ENCODE measurements around the gene ZMYND19. TPM values are rescaled to one million over a fixed set of nuclear protein-coding genes. Genes with fewer than 3 reads are reported as not detected.

Gene ZMYND19
- total and polyA plus RNA-seq, 2 of the 8 experiments (the other 6 are each of a cell fraction or from before 2014, with no cell fraction given) = 42.4 to 58.7 TPM

- H2BK20ac ChIP-seq (ENCODE audit: low read length) = no peak overlapping the region
- no peak for DNase-seq (ENCODE audit: low read depth in 1 of 2, low spot score in 2 of 2)
- H3K27me3 ChIP-seq (replicated peaks in 1 of 4; ENCODE audit: control insufficient read depth in 3 of 4, extremely low read depth in 1 of 4, insufficient read depth in 3 of 4, low read length in 3 of 4) = no peaks in the 10 kb centered on the region
- H3K79me1 ChIP-seq (ENCODE audit: low read depth, low read length) = peaks cover 5% of the 10 kb centered on the region; the same call in 1 of the 2 replicates
- POLR2A ChIA-PET (ENCODE audit: partially characterized antibody) = no interaction called here
- no peak overlapping the region for H3K14ac ChIP-seq (ENCODE audit: insufficient read length)
- no peak overlapping the region for H3K9ac ChIP-seq (replicated peaks in 1 of 4; ENCODE audit: extremely low read depth in 1 of 4, low read depth in 3 of 4, low read length in 3 of 4)
- H2BK12ac ChIP-seq (ENCODE audit: low read depth, low read length) = no peak overlapping the region
- no peak overlapping the region for H3K4ac ChIP-seq (replicated peaks; ENCODE audit: insufficient read length, low read depth, low read length)
- no peak overlapping the region for H4K8ac ChIP-seq (ENCODE audit: extremely low read depth, insufficient read depth, low read length)
- H3K9me3 ChIP-seq (ENCODE audit: insufficient read depth in 2 of 2, low read depth in 1 of 2, low read length in 1 of 2) = peaks cover 7 to 12% of the 10 kb centered on the region in 2 experiments; a peak in 3 of 4 replicates
- H2BK15ac ChIP-seq (ENCODE audit: low read length) = no peak overlapping the region
- H3K27ac ChIP-seq (ENCODE audit: low read depth, low read length) = no peak overlapping the region
- CTCF ChIA-PET (ENCODE audit: partially characterized antibody) = interaction anchor here (1.2 kb wide), 1 partner anchor 13 kb away, joined by 3 read pairs; no protein-coding TSS in a partner anchor
- no peak overlapping the region for H2AFZ ChIP-seq (ENCODE audit: low read length)
- no peak overlapping the region for H3K23ac ChIP-seq (ENCODE audit: insufficient read length)
- no peaks in the 10 kb centered on the region for H3K36me3 ChIP-seq (ENCODE audit: control insufficient read depth in 2 of 4, insufficient read depth in 4 of 4, low read length in 3 of 4)
- peaks cover 0 to 7% (median 1%) of the 10 kb centered on the region in 4 experiments; a peak in 3 of 7 replicates for H3K4me1 ChIP-seq (replicated peaks in 1 of 4; ENCODE audit: control insufficient read depth in 3 of 4, insufficient read depth in 4 of 4, low read length in 3 of 4)
- FAIRE-seq = no peak
- no peak overlapping the region; the same call in 1 of the 2 replicates for H2BK5ac ChIP-seq (ENCODE audit: low read depth, low read length)
- H2BK120ac ChIP-seq (replicated peaks; ENCODE audit: low read depth, low read length) = no peak overlapping the region
- H4K20me1 ChIP-seq (replicated peaks in 1 of 2; ENCODE audit: control insufficient read depth in 1 of 2, insufficient read depth in 2 of 2, low read length in 2 of 2) = peaks cover 0 to 5% of the 10 kb centered on the region in 2 experiments
- H2AK5ac ChIP-seq (ENCODE audit: low read depth, low read length) = no peak overlapping the region
- H3K23me2 ChIP-seq (ENCODE audit: low read depth, low read length) = peaks cover 7% of the 10 kb centered on the region; the same call in 1 of the 2 replicates
- no peak overlapping the region for H4K91ac ChIP-seq (replicated peaks; ENCODE audit: insufficient read length, low read length)
- H3K4me3 ChIP-seq (ENCODE audit: extremely low read depth in 1 of 4, insufficient read depth in 2 of 4, low read depth in 3 of 4, low read length in 4 of 4) = no peak overlapping the region
- WGBS, 2 experiments (ENCODE audit: extremely low coverage in 1 of 2, insufficient coverage in 1 of 2, insufficient read length in 1 of 2, insufficient replicate concordance in 2 of 2, low coverage in 1 of 2, low lambda C conversion rate in 2 of 2, missing lambda C conversion rate in 1 of 2) = 87% methylated on average over 15 of the region's 23 CpGs; no CpG with 5 or more reads in 1 of the 2 experiments
- H3K56ac ChIP-seq (replicated peaks; ENCODE audit: insufficient read length, low read depth, low read length) = no peak overlapping the region
- no peak overlapping the region for H3K18ac ChIP-seq (ENCODE audit: extremely low read depth, low read length)
- no peak overlapping the region for H4K5ac ChIP-seq (ENCODE audit: insufficient read length, low read depth, low read length)
- H3K79me2 ChIP-seq (ENCODE audit: control insufficient read depth in 1 of 2, insufficient read depth in 2 of 2, low read length in 2 of 2) = no peaks in the 10 kb centered on the region
- no peak overlapping the region for H3K4me2 ChIP-seq (ENCODE audit: insufficient read depth in 1 of 2, low read depth in 2 of 2, low read length in 2 of 2)
- TF ChIP-seq CEBPB (IDR thresholded peaks at IDR 0.05; ENCODE audit: low read depth, low read length) (no peak), RBBP5 (IDR thresholded peaks at IDR 0.05; ENCODE audit: borderline replicate concordance, low read depth, low read length) (no peak), CHD2 (IDR thresholded peaks at IDR 0.05; ENCODE audit: low read length) (no peak), POU5F1 (IDR thresholded peaks at IDR 0.05; ENCODE audit: low read depth, low read length) (no peak), SIX5 (IDR thresholded peaks at IDR 0.05; ENCODE audit: low read depth, low read length) (no peak), TEAD4 (IDR thresholded peaks at IDR 0.05; ENCODE audit: low read depth, low read length) (no peak), SUZ12 (IDR thresholded peaks at IDR 0.05; ENCODE audit: low read length) (no peak), CTCF (IDR thresholded peaks at IDR 0.05; ENCODE audit: control extremely low read depth in 1 of 3, insufficient read depth in 1 of 3, low read depth in 1 of 3, low read length in 3 of 3) (no peak), SP2 (IDR thresholded peaks at IDR 0.05; ENCODE audit: low read length) (no peak), GTF2F1 (IDR thresholded peaks at IDR 0.05; ENCODE audit: borderline replicate concordance, low read depth, low read length) (no peak)
Measured at GRCh38 chr9:137547687-137548543, 42.4 kb downstream of the ZMYND19 start.

Measured in H1 (cell line).